H1 (cell line): ENCODE measurements around the gene DSCAM.

Experiments
- CTCF ChIP-seq, 3 experiments: IDR thresholded peaks; 1 replicate in 2 of 3; 2 replicates in 1 of 3; pipeline versions ENCODE4 v1.5.1 to v1.6.1; 2011; ENCODE audit warnings: low read length in 3 of 3, mild to moderate bottlenecking in 3 of 3, inconsistent platforms in 2 of 3, low read depth in 1 of 3, moderate library complexity in 1 of 3; ENCODE audit not compliant: insufficient read depth in 1 of 3; ENCODE audit errors: control extremely low read depth in 1 of 3
- POLR2A ChIP-seq, 2 experiments: IDR thresholded peaks; 1 replicate in 1 of 2; 2 replicates in 1 of 2; pipeline ENCODE4 v1.6.1; 2011; ENCODE audit warnings: low read depth in 2 of 2, low read length in 2 of 2, mild to moderate bottlenecking in 2 of 2; ENCODE audit errors: control extremely low read depth in 1 of 2
- SIX5 ChIP-seq: IDR thresholded peaks from 2 replicates; pipeline ENCODE4 v1.6.1; 2011; ENCODE audit warnings: mild to moderate bottlenecking, low read depth, low read length

- no peak for TF ChIP-seq CTCF (IDR thresholded peaks at IDR 0.05; ENCODE audit: control extremely low read depth in 1 of 3, insufficient read depth in 1 of 3, low read depth in 1 of 3, low read length in 3 of 3)
- no peak for TF ChIP-seq SIX5
- TF ChIP-seq POLR2A (IDR thresholded peaks at IDR 0.05; ENCODE audit: control extremely low read depth in 1 of 2, low read depth in 2 of 2, low read length in 2 of 2): no peak
These were observed 425.8 kb downstream of the DSCAM start for GRCh38 chr21:40421121-40421520.
